ENCODE measurements around the gene KL. TPM values are rescaled to one million over a fixed set of nuclear protein-coding genes. Genes with fewer than 3 reads are reported as not detected.

KL gene
- total RNA-seq, 2 experiments from 2014 or later = not detected

- POLR2A ChIA-PET = no interaction called here
- H3K27ac Mint-ChIP-seq = no peak overlapping the region
- no peaks in the 10 kb centered on the region for H3K4me1 ChIP-seq (ENCODE audit: insufficient read depth, low read length)
- no peaks in the 10 kb centered on the region for H3K36me3 Mint-ChIP-seq (ENCODE audit: low read depth)
- no peaks in the 10 kb centered on the region for H3K9me3 Mint-ChIP-seq
- no peak overlapping the region for H3K4me3 ChIP-seq (ENCODE audit: low read length)
- no peak overlapping the region for H3K27ac ChIP-seq (ENCODE audit: low read depth in 1 of 2, low read length in 2 of 2)
- no peaks in the 10 kb centered on the region for H3K4me1 Mint-ChIP-seq (ENCODE audit: low read depth)
- H3K36me3 ChIP-seq (ENCODE audit: insufficient read depth, low read length) = no peaks in the 10 kb centered on the region
- ATAC-seq (ENCODE audit: poor library complexity) (no peak), DNase-seq (no peak)
- peaks cover 0 to 5% of the 10 kb centered on the region in 2 experiments for H3K9me3 ChIP-seq (ENCODE audit: control insufficient read depth in 1 of 2, insufficient read depth in 1 of 2, low read length in 2 of 2)
- CTCF ChIA-PET = interaction anchor here (0.6 kb wide), 1 partner anchor 551 kb away, joined by 4 read pairs; no protein-coding TSS in a partner anchor
- no peaks in the 10 kb centered on the region for H3K27me3 Mint-ChIP-seq
- no peak for TF ChIP-seq CTCF (IDR thresholded peaks at IDR 0.05)
- peaks cover 0 to 2% of the 10 kb centered on the region in 2 experiments for H3K27me3 ChIP-seq (ENCODE audit: control insufficient read depth in 1 of 2, insufficient read depth in 2 of 2, low read length in 2 of 2)
- no peak overlapping the region for H3K4me3 Mint-ChIP-seq
- intact Hi-C loops (cut with DNase I, micrococcal nuclease) = no loop called here
These were observed 54.5 kb downstream of the KL start for GRCh38 chr13:33070713-33071112.

- POLR2A ChIA-PET = no interaction called here
These were observed 56.1 kb downstream of the KL start for GRCh38 chr13:33072282-33072681.

GRCh38 chr13:33072759-33073158 lies 56.5 kb downstream of the KL start:
- Histone ChIP-seq H3K4me3 (ENCODE audit: low read length) (no peak overlapping the region), H3K36me3 (ENCODE audit: insufficient read depth, low read length) (no peaks in the 10 kb centered on the region), H3K27ac (ENCODE audit: low read depth in 1 of 2, low read length in 2 of 2) (no peak overlapping the region), H3K4me1 (ENCODE audit: insufficient read depth, low read length) (no peaks in the 10 kb centered on the region), H3K27me3 (ENCODE audit: control insufficient read depth in 1 of 2, insufficient read depth in 2 of 2, low read length in 2 of 2) (no peaks in the 10 kb centered on the region), H3K9me3 (ENCODE audit: control insufficient read depth in 1 of 2, insufficient read depth in 1 of 2, low read length in 2 of 2) (no peaks in the 10 kb centered on the region)
- H3K27ac Mint-ChIP-seq = no peak overlapping the region
- ATAC-seq (ENCODE audit: poor library complexity) (no peak), DNase-seq (no peak)
- no peak overlapping the region for H3K4me3 Mint-ChIP-seq
- ChIA-PET POLR2A (no interaction called here), CTCF (no interaction called here)
- intact Hi-C loops (cut with DNase I, micrococcal nuclease) = no loop called here
- H3K4me1 Mint-ChIP-seq (ENCODE audit: low read depth) = no peaks in the 10 kb centered on the region
- no peaks in the 10 kb centered on the region for H3K36me3 Mint-ChIP-seq (ENCODE audit: low read depth)
- no peak for TF ChIP-seq CTCF (IDR thresholded peaks at IDR 0.05)
- H3K9me3 Mint-ChIP-seq = no peaks in the 10 kb centered on the region
- H3K27me3 Mint-ChIP-seq = no peaks in the 10 kb centered on the region

More at GRCh38 chr13:33072282-33072681, 56.1 kb downstream of the KL start:
- ATAC-seq (ENCODE audit: poor library complexity) (no peak), DNase-seq (no peak)
- Mint-ChIP-seq H3K4me1 (ENCODE audit: low read depth) (no peaks in the 10 kb centered on the region), H3K27ac (no peak overlapping the region), H3K27me3 (no peaks in the 10 kb centered on the region), H3K4me3 (no peak overlapping the region), H3K9me3 (no peaks in the 10 kb centered on the region), H3K36me3 (ENCODE audit: low read depth) (no peaks in the 10 kb centered on the region)
- H3K27me3 ChIP-seq (ENCODE audit: control insufficient read depth in 1 of 2, insufficient read depth in 2 of 2, low read length in 2 of 2) = no peaks in the 10 kb centered on the region
- no peak overlapping the region for H3K27ac ChIP-seq (ENCODE audit: low read depth in 1 of 2, low read length in 2 of 2)
- intact Hi-C loops (cut with DNase I, micrococcal nuclease) = no loop called here
- no peaks in the 10 kb centered on the region for H3K4me1 ChIP-seq (ENCODE audit: insufficient read depth, low read length)
- H3K36me3 ChIP-seq (ENCODE audit: insufficient read depth, low read length) = no peaks in the 10 kb centered on the region
- TF ChIP-seq CTCF (IDR thresholded peaks at IDR 0.05) = no peak
- H3K4me3 ChIP-seq (ENCODE audit: low read length) = no peak overlapping the region
- CTCF ChIA-PET = no interaction called here
- H3K9me3 ChIP-seq (ENCODE audit: control insufficient read depth in 1 of 2, insufficient read depth in 1 of 2, low read length in 2 of 2) = no peaks in the 10 kb centered on the region
